ENCODE data around the gene FCAR.

GRCh38 chr19:54905421-54905802 lies 31.4 kb downstream of the FCAR start:
- TF ChIP-seq, protein P1, sequence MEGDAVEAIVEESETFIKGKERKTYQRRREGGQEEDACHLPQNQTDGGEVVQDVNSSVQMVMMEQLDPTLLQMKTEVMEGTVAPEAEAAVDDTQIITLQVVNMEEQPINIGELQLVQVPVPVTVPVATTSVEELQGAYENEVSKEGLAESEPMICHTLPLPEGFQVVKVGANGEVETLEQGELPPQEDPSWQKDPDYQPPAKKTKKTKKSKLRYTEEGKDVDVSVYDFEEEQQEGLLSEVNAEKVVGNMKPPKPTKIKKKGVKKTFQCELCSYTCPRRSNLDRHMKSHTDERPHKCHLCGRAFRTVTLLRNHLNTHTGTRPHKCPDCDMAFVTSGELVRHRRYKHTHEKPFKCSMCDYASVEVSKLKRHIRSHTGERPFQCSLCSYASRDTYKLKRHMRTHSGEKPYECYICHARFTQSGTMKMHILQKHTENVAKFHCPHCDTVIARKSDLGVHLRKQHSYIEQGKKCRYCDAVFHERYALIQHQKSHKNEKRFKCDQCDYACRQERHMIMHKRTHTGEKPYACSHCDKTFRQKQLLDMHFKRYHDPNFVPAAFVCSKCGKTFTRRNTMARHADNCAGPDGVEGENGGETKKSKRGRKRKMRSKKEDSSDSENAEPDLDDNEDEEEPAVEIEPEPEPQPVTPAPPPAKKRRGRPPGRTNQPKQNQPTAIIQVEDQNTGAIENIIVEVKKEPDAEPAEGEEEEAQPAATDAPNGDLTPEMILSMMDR (conservative IDR thresholded peaks at IDR 0.05): no peak
- no peak for TF ChIP-seq EZH2 (IDR thresholded peaks at IDR 0.05; ENCODE audit: low read depth)

Data from PC-9 (cell line).